ENCODE results near the gene ERMP1. TPM values are rescaled to one million over a fixed set of nuclear protein-coding genes. Genes with fewer than 3 reads are reported as not detected.

The ERMP1 gene
- total and polyA plus RNA-seq, 2 of the 8 experiments (the other 6 are each of a cell fraction or from before 2014, with no cell fraction given), result 12.8 to 16.7 TPM

DNA sequence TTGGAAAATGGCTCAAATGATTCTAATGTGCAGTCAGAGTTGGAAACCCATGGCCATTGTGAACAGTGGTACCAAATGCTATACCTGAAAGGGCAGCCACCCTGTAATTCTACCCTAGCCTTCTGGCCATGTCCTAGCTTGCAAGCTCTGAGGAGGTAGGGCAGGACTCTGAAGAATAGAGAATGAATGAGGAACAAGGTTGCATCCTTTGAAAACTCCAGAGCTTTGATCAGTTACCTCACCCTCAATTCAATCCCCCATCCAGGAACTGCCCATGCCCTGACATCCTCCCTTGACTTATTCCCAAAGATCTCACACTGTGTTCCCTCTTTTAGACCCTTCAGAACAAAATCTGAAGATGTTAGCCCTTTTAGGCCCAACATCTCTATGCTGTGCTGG is 17.8 kb upstream of the ERMP1 start:
- no peak overlapping the region for H2BK5ac ChIP-seq (ENCODE audit: low read depth, low read length)
- H2BK20ac ChIP-seq (ENCODE audit: low read length), result no peak overlapping the region
- H3K23ac ChIP-seq (ENCODE audit: insufficient read length), result no peak overlapping the region
- no peak overlapping the region for H2AFZ ChIP-seq (ENCODE audit: low read length)
- H4K91ac ChIP-seq (replicated peaks; ENCODE audit: insufficient read length, low read length), result no peak overlapping the region
- H2BK120ac ChIP-seq (replicated peaks; ENCODE audit: low read depth, low read length), result no peak overlapping the region
- H3K18ac ChIP-seq (ENCODE audit: extremely low read depth, low read length), result no peak overlapping the region
- no peaks in the 10 kb centered on the region for H3K36me3 ChIP-seq (ENCODE audit: control insufficient read depth in 2 of 4, insufficient read depth in 4 of 4, low read length in 3 of 4)
- no peak overlapping the region for H3K9ac ChIP-seq (replicated peaks in 1 of 4; ENCODE audit: extremely low read depth in 1 of 4, low read depth in 3 of 4, low read length in 3 of 4)
- H2BK12ac ChIP-seq (ENCODE audit: low read depth, low read length), result no peak overlapping the region
- H3K56ac ChIP-seq (replicated peaks; ENCODE audit: insufficient read length, low read depth, low read length), result no peak overlapping the region
- H3K79me1 ChIP-seq (ENCODE audit: low read depth, low read length), result no peaks in the 10 kb centered on the region
- H3K79me2 ChIP-seq (ENCODE audit: control insufficient read depth in 1 of 2, insufficient read depth in 2 of 2, low read length in 2 of 2), result no peaks in the 10 kb centered on the region
- H3K27me3 ChIP-seq (replicated peaks in 1 of 4; ENCODE audit: control insufficient read depth in 3 of 4, extremely low read depth in 1 of 4, insufficient read depth in 3 of 4, low read length in 3 of 4), result no peaks in the 10 kb centered on the region
- no peak overlapping the region for H3K14ac ChIP-seq (ENCODE audit: insufficient read length)
- no peak overlapping the region for H2BK15ac ChIP-seq (ENCODE audit: low read length)
- H3K4me1 ChIP-seq (replicated peaks in 1 of 4; ENCODE audit: control insufficient read depth in 3 of 4, insufficient read depth in 4 of 4, low read length in 3 of 4), result no peaks in the 10 kb centered on the region
- CTCF ChIA-PET (ENCODE audit: partially characterized antibody), result interaction anchor here (0.7 to 1.3 kb wide), 6 partner anchors 12 to 55 kb away, joined by 3 to 4 read pairs (median 3); no protein-coding TSS in a partner anchor
- no peaks in the 10 kb centered on the region for H3K23me2 ChIP-seq (ENCODE audit: low read depth, low read length)
- no peak overlapping the region for H4K8ac ChIP-seq (ENCODE audit: extremely low read depth, insufficient read depth, low read length)
- H2AK5ac ChIP-seq (ENCODE audit: low read depth, low read length), result no peak overlapping the region
- no peak overlapping the region for H3K4me3 ChIP-seq (ENCODE audit: extremely low read depth in 1 of 4, insufficient read depth in 2 of 4, low read depth in 3 of 4, low read length in 4 of 4)
- TF ChIP-seq POLR2AphosphoS5 (IDR thresholded peaks at IDR 0.05; ENCODE audit: low read depth, low read length), result no peak
- H3K27ac ChIP-seq (ENCODE audit: low read depth, low read length), result no peak overlapping the region
- no peak overlapping the region for H3K4ac ChIP-seq (replicated peaks; ENCODE audit: insufficient read length, low read depth, low read length)
- H3K9me3 ChIP-seq (ENCODE audit: insufficient read depth in 2 of 2, low read depth in 1 of 2, low read length in 1 of 2), result no peaks in the 10 kb centered on the region
- H4K20me1 ChIP-seq (replicated peaks in 1 of 2; ENCODE audit: control insufficient read depth in 1 of 2, insufficient read depth in 2 of 2, low read length in 2 of 2), result no peaks in the 10 kb centered on the region
- DNase-seq (ENCODE audit: low read depth in 1 of 2, low spot score in 2 of 2), result no peak
- no peak overlapping the region for H3K4me2 ChIP-seq (ENCODE audit: insufficient read depth in 1 of 2, low read depth in 2 of 2, low read length in 2 of 2)
- POLR2A ChIA-PET (ENCODE audit: partially characterized antibody), result no interaction called here
- FAIRE-seq, result no peak
- H4K5ac ChIP-seq (ENCODE audit: insufficient read length, low read depth, low read length), result no peak overlapping the region

All from H1 (cell line).